Measurements from ENCODE around the gene BAZ1A. TPM values are rescaled to one million over a fixed set of nuclear protein-coding genes. Genes with fewer than 3 reads are reported as not detected.
"Not testable (repeated sequence)": the region's sequence is repeated elsewhere in the genome, so short reads cannot be mapped to it uniquely, and the experiment has no call there.

Gene BAZ1A
- total RNA-seq, 1 experiment from 2014 or later: 136 TPM

DNA sequence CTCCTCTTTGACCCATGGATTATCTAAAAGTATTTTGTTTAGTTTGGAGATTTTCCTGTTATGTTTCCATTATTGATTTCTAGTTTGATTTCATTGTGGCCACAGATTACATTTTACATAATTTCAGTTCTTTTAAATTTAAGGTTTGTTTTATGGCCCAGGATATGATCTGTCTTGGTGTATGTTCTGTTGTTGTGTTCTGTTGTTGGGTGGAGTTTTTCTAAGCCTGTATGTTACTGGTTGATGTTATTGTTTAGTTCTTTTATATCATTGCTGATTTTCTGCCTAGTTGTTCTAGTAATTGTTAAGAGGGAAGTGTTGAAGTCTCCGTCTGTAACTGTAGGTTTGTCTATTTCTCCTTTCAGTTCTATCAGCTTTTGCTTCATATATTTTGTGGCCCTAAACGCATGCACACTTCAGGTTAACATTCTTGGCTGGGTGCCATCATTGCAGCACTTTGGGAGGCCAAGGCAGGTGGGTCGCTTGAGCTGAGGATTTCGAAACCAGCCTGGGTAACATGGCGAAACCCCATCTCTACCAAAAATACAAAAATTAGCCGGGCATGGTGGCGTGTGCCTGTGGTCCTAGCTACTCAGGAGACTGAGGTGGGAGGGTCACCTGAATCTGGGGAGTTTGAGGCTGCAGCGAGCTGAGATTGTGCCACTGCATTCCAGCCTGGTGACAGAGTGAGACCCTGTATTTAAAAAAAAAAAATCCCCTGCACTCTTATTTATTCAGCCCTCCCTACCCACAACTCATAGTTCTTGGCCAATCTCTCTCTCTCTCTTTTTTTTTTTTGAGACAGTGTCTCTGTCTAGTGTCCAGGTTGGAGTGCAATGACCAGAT, 132.7 kb downstream of the BAZ1A start:
- Histone ChIP-seq H3K79me2 (ENCODE audit: low read length) (no peaks in the 10 kb centered on the region), H3K36me3 (ENCODE audit: insufficient read depth, low read length) (no peaks in the 10 kb centered on the region), H3K9ac (ENCODE audit: low read length) (no peak overlapping the region), H3K4me3 (ENCODE audit: low read length) (no peak overlapping the region), H3K4me2 (ENCODE audit: low read depth, low read length, poor library complexity, severe bottlenecking) (no peak overlapping the region), H3K4me1 (ENCODE audit: low read length) (no peaks in the 10 kb centered on the region), H3K27ac (ENCODE audit: low read length) (no peak overlapping the region), H2AFZ (ENCODE audit: low read length) (no peak overlapping the region), H3K9me3 (ENCODE audit: low read length) (no peaks in the 10 kb centered on the region), H3K27me3 (ENCODE audit: low read length) (no peaks in the 10 kb centered on the region), H4K20me1 (ENCODE audit: insufficient read depth, low read depth, low read length) (no peaks in the 10 kb centered on the region), H3K9me2 (replicated peaks; ENCODE audit: insufficient read depth, low read length) (no peaks in the 10 kb centered on the region)
- DNase-seq: no peak

- Histone ChIP-seq H3K79me2 (ENCODE audit: low read length) (no peaks in the 10 kb centered on the region), H3K4me2 (ENCODE audit: low read depth, low read length, poor library complexity, severe bottlenecking) (no peak overlapping the region), H3K9me2 (replicated peaks; ENCODE audit: insufficient read depth, low read length) (no peaks in the 10 kb centered on the region), H3K9ac (ENCODE audit: low read length) (no peak overlapping the region), H3K27ac (ENCODE audit: low read length) (no peak overlapping the region), H3K4me1 (ENCODE audit: low read length) (no peaks in the 10 kb centered on the region), H2AFZ (ENCODE audit: low read length) (no peak overlapping the region), H3K36me3 (ENCODE audit: insufficient read depth, low read length) (no peaks in the 10 kb centered on the region), H3K27me3 (ENCODE audit: low read length) (no peaks in the 10 kb centered on the region), H3K4me3 (ENCODE audit: low read length) (no peak overlapping the region), H4K20me1 (ENCODE audit: insufficient read depth, low read depth, low read length) (no peaks in the 10 kb centered on the region), H3K9me3 (ENCODE audit: low read length) (no peaks in the 10 kb centered on the region)
- DNase-seq: no peak
Observed at GRCh38 chr14:34741840-34742239, 133.3 kb downstream of the BAZ1A start.

DNA sequence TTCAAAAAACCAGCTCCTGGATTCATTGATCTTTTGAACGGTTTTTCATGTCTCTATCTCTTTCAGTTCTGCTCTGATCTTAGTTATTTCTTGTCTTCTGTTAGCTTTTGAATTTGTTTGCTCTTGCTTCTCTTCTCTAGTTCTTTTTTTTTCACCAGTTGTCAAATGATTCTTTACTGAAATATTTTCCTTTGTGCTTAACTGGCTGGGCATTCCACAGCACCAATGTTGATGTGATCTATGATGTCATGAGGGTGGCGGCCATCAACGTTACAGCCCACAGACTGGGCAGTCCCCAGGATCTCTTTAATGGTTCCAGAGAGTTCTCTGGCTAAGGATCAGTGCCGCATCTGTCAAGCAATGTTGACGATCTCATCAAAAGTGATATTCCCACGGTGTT, 135.0 kb downstream of the BAZ1A start:
- H4K20me1 ChIP-seq (ENCODE audit: insufficient read depth, low read depth, low read length); H3K4me2 ChIP-seq (ENCODE audit: low read depth, low read length, poor library complexity, severe bottlenecking); H3K27me3 ChIP-seq (ENCODE audit: low read length); H3K4me3 ChIP-seq (ENCODE audit: low read length); H2AFZ ChIP-seq (ENCODE audit: low read length); H3K9ac ChIP-seq (ENCODE audit: low read length); H3K9me3 ChIP-seq (ENCODE audit: low read length); H3K9me2 ChIP-seq (replicated peaks; ENCODE audit: insufficient read depth, low read length); H3K27ac ChIP-seq (ENCODE audit: low read length); H3K4me1 ChIP-seq (ENCODE audit: low read length); DNase-seq; H3K79me2 ChIP-seq (ENCODE audit: low read length); H3K36me3 ChIP-seq (ENCODE audit: insufficient read depth, low read length): not testable (repeated sequence)

DNA sequence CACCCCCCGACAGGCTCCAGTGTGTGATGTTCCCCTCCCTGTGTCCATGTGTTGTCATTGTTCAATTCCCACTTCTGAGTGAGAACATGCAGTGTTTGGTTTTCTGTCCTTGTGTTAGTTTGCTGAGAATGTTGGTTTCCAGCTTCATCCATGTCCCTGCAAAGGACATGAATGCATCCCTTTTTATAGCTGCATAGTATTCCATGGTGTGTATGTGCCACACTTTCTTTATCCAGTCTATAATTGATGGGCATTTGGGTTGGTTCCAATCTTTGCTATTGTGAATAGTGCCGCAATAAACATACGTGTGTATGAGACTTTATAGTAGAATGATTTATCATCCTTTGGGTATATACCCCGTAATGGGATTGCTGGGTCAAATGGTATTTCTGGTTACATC, 138.1 kb downstream of the BAZ1A start:
- not testable (repeated sequence) for DNase-seq; H3K27me3 ChIP-seq (ENCODE audit: low read length); H3K79me2 ChIP-seq (ENCODE audit: low read length); H3K9me2 ChIP-seq (replicated peaks; ENCODE audit: insufficient read depth, low read length); H3K27ac ChIP-seq (ENCODE audit: low read length); H4K20me1 ChIP-seq (ENCODE audit: insufficient read depth, low read depth, low read length); H3K9me3 ChIP-seq (ENCODE audit: low read length); H3K4me3 ChIP-seq (ENCODE audit: low read length); H3K9ac ChIP-seq (ENCODE audit: low read length); H3K36me3 ChIP-seq (ENCODE audit: insufficient read depth, low read length); H2AFZ ChIP-seq (ENCODE audit: low read length); H3K4me2 ChIP-seq (ENCODE audit: low read depth, low read length, poor library complexity, severe bottlenecking)
- peaks cover 12% of the 10 kb centered on the region for H3K4me1 ChIP-seq (ENCODE audit: low read length)

- no peaks in the 10 kb centered on the region for H3K9me2 ChIP-seq (replicated peaks; ENCODE audit: insufficient read depth, low read length)
- no peaks in the 10 kb centered on the region for H3K27me3 ChIP-seq (ENCODE audit: low read length)
- H3K4me2 ChIP-seq (ENCODE audit: low read depth, low read length, poor library complexity, severe bottlenecking): peak overlapping the region; percentile 58
- peak overlapping the region; percentile 82 for H2AFZ ChIP-seq (ENCODE audit: low read length)
- DNase-seq: no peak
- peaks cover 15% of the 10 kb centered on the region for H3K4me1 ChIP-seq (ENCODE audit: low read length)
- no peak overlapping the region for H3K27ac ChIP-seq (ENCODE audit: low read length)
- H3K9ac ChIP-seq (ENCODE audit: low read length): 0 out of 2 replicates have a peak overlapping the region, but pooled peaks have one; percentile 18
- no peaks in the 10 kb centered on the region for H3K36me3 ChIP-seq (ENCODE audit: insufficient read depth, low read length)
- H4K20me1 ChIP-seq (ENCODE audit: insufficient read depth, low read depth, low read length): no peaks in the 10 kb centered on the region
- no peaks in the 10 kb centered on the region for H3K79me2 ChIP-seq (ENCODE audit: low read length)
- no peaks in the 10 kb centered on the region for H3K9me3 ChIP-seq (ENCODE audit: low read length)
- peak overlapping the region; percentile 18; the same call in 1 of the 2 replicates for H3K4me3 ChIP-seq (ENCODE audit: low read length)
Observed at GRCh38 chr14:34733245-34733644, 141.9 kb downstream of the BAZ1A start.

- Histone ChIP-seq H2AFZ (ENCODE audit: low read length) (peak overlapping the region; percentile 82), H3K4me3 (ENCODE audit: low read length) (peak overlapping the region; percentile 18; the same call in 1 of the 2 replicates), H3K36me3 (ENCODE audit: insufficient read depth, low read length) (no peaks in the 10 kb centered on the region), H3K9me2 (replicated peaks; ENCODE audit: insufficient read depth, low read length) (no peaks in the 10 kb centered on the region), H3K4me1 (ENCODE audit: low read length) (peaks cover 15% of the 10 kb centered on the region), H3K27me3 (ENCODE audit: low read length) (no peaks in the 10 kb centered on the region), H3K79me2 (ENCODE audit: low read length) (no peaks in the 10 kb centered on the region), H3K9me3 (ENCODE audit: low read length) (no peaks in the 10 kb centered on the region), H3K27ac (ENCODE audit: low read length) (no peak overlapping the region), H3K4me2 (ENCODE audit: low read depth, low read length, poor library complexity, severe bottlenecking) (peak overlapping the region; percentile 58), H3K9ac (ENCODE audit: low read length) (peak overlapping the region; percentile 18; the same call in 1 of the 2 replicates), H4K20me1 (ENCODE audit: insufficient read depth, low read depth, low read length) (no peaks in the 10 kb centered on the region)
- DNase-seq: peak; percentile 70
Observed at GRCh38 chr14:34732802-34733201, 142.4 kb downstream of the BAZ1A start.

- H3K4me3 ChIP-seq (ENCODE audit: low read length): no peak overlapping the region
- H3K36me3 ChIP-seq (ENCODE audit: insufficient read depth, low read length): no peaks in the 10 kb centered on the region
- H3K79me2 ChIP-seq (ENCODE audit: low read length): no peaks in the 10 kb centered on the region
- H3K4me2 ChIP-seq (ENCODE audit: low read depth, low read length, poor library complexity, severe bottlenecking): no peak overlapping the region
- no peak overlapping the region for H3K9ac ChIP-seq (ENCODE audit: low read length)
- H3K27me3 ChIP-seq (ENCODE audit: low read length): no peaks in the 10 kb centered on the region
- DNase-seq: no peak
- no peak overlapping the region for H2AFZ ChIP-seq (ENCODE audit: low read length)
- H3K9me3 ChIP-seq (ENCODE audit: low read length): no peaks in the 10 kb centered on the region
- no peak overlapping the region for H3K27ac ChIP-seq (ENCODE audit: low read length)
- no peaks in the 10 kb centered on the region for H4K20me1 ChIP-seq (ENCODE audit: insufficient read depth, low read depth, low read length)
- H3K9me2 ChIP-seq (replicated peaks; ENCODE audit: insufficient read depth, low read length): no peaks in the 10 kb centered on the region
- H3K4me1 ChIP-seq (ENCODE audit: low read length): 0 out of 2 replicates have a peak, but pooled peaks cover 2% of the 10 kb centered on the region
Observed at GRCh38 chr14:34723867-34724266, 151.3 kb downstream of the BAZ1A start.

DNA sequence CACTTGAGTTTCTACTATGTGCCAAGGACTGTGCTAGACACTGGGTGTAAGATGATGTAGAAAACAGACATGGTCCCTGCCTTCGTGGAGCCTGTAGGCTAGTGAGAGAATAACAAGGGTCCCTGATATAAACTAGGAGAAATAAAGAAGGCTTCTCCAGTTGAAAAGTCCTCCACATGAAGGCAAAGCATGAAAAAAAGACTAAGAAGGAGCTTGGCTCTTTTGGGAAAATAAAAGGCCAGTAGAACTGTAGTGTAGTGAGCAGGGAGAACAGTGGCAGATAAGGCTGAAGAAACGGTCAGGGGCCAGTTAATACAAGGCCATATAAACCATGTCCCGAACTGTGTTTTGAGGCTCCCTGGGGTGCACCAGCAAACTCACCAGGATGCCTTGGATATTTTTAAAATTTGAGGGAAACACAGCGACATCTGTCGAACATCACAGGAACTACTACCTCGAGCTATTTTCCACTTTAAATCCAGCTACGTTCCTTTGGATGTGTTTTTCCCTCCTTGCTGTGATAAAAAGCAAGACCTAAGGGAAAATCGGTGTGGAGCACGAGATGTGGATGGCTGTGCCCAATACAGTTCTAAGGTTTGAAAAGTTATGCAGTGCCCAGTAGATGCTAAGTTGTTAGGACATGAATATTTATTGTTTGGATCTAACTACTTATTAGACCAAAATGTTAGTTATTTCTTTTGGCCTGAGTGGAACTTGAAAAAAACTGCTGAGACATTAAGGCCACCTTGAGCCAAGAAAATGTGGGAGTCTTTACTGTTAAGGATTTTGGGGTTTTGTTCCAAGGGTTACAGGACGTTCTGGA, 152.2 kb downstream of the BAZ1A start:
- 0 out of 2 replicates have a peak, but pooled peaks cover 2% of the 10 kb centered on the region for H3K4me1 ChIP-seq (ENCODE audit: low read length)
- H3K79me2 ChIP-seq (ENCODE audit: low read length): no peaks in the 10 kb centered on the region
- no peaks in the 10 kb centered on the region for H3K36me3 ChIP-seq (ENCODE audit: insufficient read depth, low read length)
- H2AFZ ChIP-seq (ENCODE audit: low read length): no peak overlapping the region
- no peaks in the 10 kb centered on the region for H3K9me2 ChIP-seq (replicated peaks; ENCODE audit: insufficient read depth, low read length)
- no peaks in the 10 kb centered on the region for H3K9me3 ChIP-seq (ENCODE audit: low read length)
- H3K4me3 ChIP-seq (ENCODE audit: low read length): no peak overlapping the region
- H3K9ac ChIP-seq (ENCODE audit: low read length): no peak overlapping the region
- H3K4me2 ChIP-seq (ENCODE audit: low read depth, low read length, poor library complexity, severe bottlenecking): no peak overlapping the region
- H4K20me1 ChIP-seq (ENCODE audit: insufficient read depth, low read depth, low read length): no peaks in the 10 kb centered on the region
- no peak overlapping the region for H3K27ac ChIP-seq (ENCODE audit: low read length)
- peak; percentile 74 for DNase-seq
- no peaks in the 10 kb centered on the region for H3K27me3 ChIP-seq (ENCODE audit: low read length)

Data from Karpas-422 (cell line).